ENCODE results near the gene SPATA13. TPM values are rescaled to one million over a fixed set of nuclear protein-coding genes. Genes with fewer than 3 reads are reported as not detected.

Gene SPATA13
- polyA plus RNA-seq, 1 experiment: 12.0 TPM

GRCh38 chr13:24299488-24300114 is 139.1 kb downstream of the SPATA13 start:
- ChIA-PET POLR2A (no interaction called here), CTCF (no interaction called here)
- TF ChIP-seq CTCF (IDR thresholded peaks at IDR 0.05; ENCODE audit: low read depth, low read length): no peak
- no peaks in the 10 kb centered on the region for H3K27me3 ChIP-seq (ENCODE audit: control insufficient read depth, insufficient read depth, low read length)
- no peaks in the 10 kb centered on the region for H3K9me3 ChIP-seq (ENCODE audit: control insufficient read depth, insufficient read depth, low read length)
- no peak overlapping the region for H3K4me3 ChIP-seq (ENCODE audit: low read depth, low read length)
- DNase-seq (ENCODE audit: low read depth, low spot score): no peak
- H3K27ac ChIP-seq (ENCODE audit: low read depth, low read length): no peak overlapping the region

GRCh38 chr13:24301434-24301833 is 140.9 kb downstream of the SPATA13 start:
- Histone ChIP-seq H3K9me3 (ENCODE audit: control insufficient read depth, insufficient read depth, low read length) (no peaks in the 10 kb centered on the region), H3K4me3 (ENCODE audit: low read depth, low read length) (no peak overlapping the region), H3K27me3 (ENCODE audit: control insufficient read depth, insufficient read depth, low read length) (no peaks in the 10 kb centered on the region), H3K27ac (ENCODE audit: low read depth, low read length) (no peak overlapping the region)
- DNase-seq (ENCODE audit: low read depth, low spot score): no peak
- ChIA-PET POLR2A (no interaction called here), CTCF (no interaction called here)
- no peak for TF ChIP-seq CTCF (IDR thresholded peaks at IDR 0.05; ENCODE audit: low read depth, low read length)

- H3K4me3 ChIP-seq (ENCODE audit: low read depth, low read length): no peak overlapping the region
- TF ChIP-seq CTCF (IDR thresholded peaks at IDR 0.05; ENCODE audit: low read depth, low read length): no peak
- CTCF ChIA-PET: no interaction called here
- H3K9me3 ChIP-seq (ENCODE audit: control insufficient read depth, insufficient read depth, low read length): no peaks in the 10 kb centered on the region
- POLR2A ChIA-PET: no interaction called here
- no peak for DNase-seq (ENCODE audit: low read depth, low spot score)
- H3K27me3 ChIP-seq (ENCODE audit: control insufficient read depth, insufficient read depth, low read length): no peaks in the 10 kb centered on the region
- H3K27ac ChIP-seq (ENCODE audit: low read depth, low read length): no peak overlapping the region
Measured at GRCh38 chr13:24301911-24302310, 141.4 kb downstream of the SPATA13 start.

- CTCF ChIA-PET: interaction anchor here (0.6 kb wide), 1 partner anchor 922 kb away, joined by 4 read pairs; no protein-coding TSS in a partner anchor
- POLR2A ChIA-PET: no interaction called here
- Histone ChIP-seq H3K4me3 (ENCODE audit: low read depth, low read length) (no peak overlapping the region), H3K27me3 (ENCODE audit: control insufficient read depth, insufficient read depth, low read length) (no peaks in the 10 kb centered on the region), H3K27ac (ENCODE audit: low read depth, low read length) (no peak overlapping the region), H3K9me3 (ENCODE audit: control insufficient read depth, insufficient read depth, low read length) (peaks cover 5% of the 10 kb centered on the region; the same call in 1 of the 2 replicates)
- DNase-seq (ENCODE audit: low read depth, low spot score): peak; percentile 16
- no peak for TF ChIP-seq CTCF (IDR thresholded peaks at IDR 0.05; ENCODE audit: low read depth, low read length)
Measured at GRCh38 chr13:24304620-24305019, 144.1 kb downstream of the SPATA13 start.

GRCh38 chr13:24306632-24307031 is 146.1 kb downstream of the SPATA13 start:
- POLR2A ChIA-PET: interaction anchor here (0.6 kb wide), 1 partner anchor 760 kb away, joined by 3 read pairs; no protein-coding TSS in a partner anchor
- DNase-seq (ENCODE audit: low read depth, low spot score): peak; percentile 8
- no peak overlapping the region for H3K27ac ChIP-seq (ENCODE audit: low read depth, low read length)
- no peak overlapping the region for H3K4me3 ChIP-seq (ENCODE audit: low read depth, low read length)
- TF ChIP-seq CTCF (IDR thresholded peaks at IDR 0.05; ENCODE audit: low read depth, low read length): no peak
- H3K9me3 ChIP-seq (ENCODE audit: control insufficient read depth, insufficient read depth, low read length): peaks cover 5% of the 10 kb centered on the region; the same call in 1 of the 2 replicates
- H3K27me3 ChIP-seq (ENCODE audit: control insufficient read depth, insufficient read depth, low read length): no peaks in the 10 kb centered on the region
- CTCF ChIA-PET: interaction anchor here (0.7 to 1.0 kb wide), 2 partner anchors 197 to 287 kb away, joined by 3 read pairs; no protein-coding TSS in a partner anchor

All from AG04450 (cell line).